Activated naive CD4-positive, alpha-beta T cell treated with anti-CD3 and anti-CD28 coated beads, Interleukin-2, amount 10 ng/mL, durations not matched to agents 7 days and 5 days (primary cell): ENCODE results near the gene PPP2R3B.
A peak's percentile ranks its signal among the peaks of the same experiment; 100 is the strongest.
"Not testable (repeated sequence)": the region's sequence is repeated elsewhere in the genome, so short reads cannot be mapped to it uniquely, and the experiment has no call there.

Experiments used
- CTCF ChIA-PET: fragments of 350-600 bp; sonication (Branson Sonifier 250); formaldehyde crosslinking; loops from one replicate; lab custom pipeline; 2021; ENCODE audit warnings: antibody characterized with exemption; lab: Charles Lee
- DNase-seq: peaks from one replicate; pipeline ENCODE4 v3.0.0-alpha.2; 2020
- H3K27ac Mint-ChIP-seq: one replicate; pipeline ENCODE4 v1.8.0; 2021; ENCODE audit warnings: mild to moderate bottlenecking, moderate library complexity, mixed read lengths
- H3K27me3 Mint-ChIP-seq: one replicate; pipeline ENCODE4 v1.8.0; 2021; ENCODE audit warnings: mild to moderate bottlenecking, mixed read lengths
- H3K36me3 Mint-ChIP-seq: one replicate; pipeline ENCODE4 v1.8.0; 2021; ENCODE audit warnings: mixed read lengths
- H3K4me1 Mint-ChIP-seq: one replicate; pipeline ENCODE4 v1.8.0; 2021; ENCODE audit warnings: mixed read lengths
- H3K4me3 Mint-ChIP-seq: one replicate; pipeline ENCODE4 v1.8.0; 2021; ENCODE audit warnings: mild to moderate bottlenecking, moderate library complexity, mixed read lengths
- H3K9me3 Mint-ChIP-seq: one replicate; pipeline ENCODE4 v1.8.0; 2021; ENCODE audit warnings: mixed read lengths

Gene PPP2R3B

GRCh38 chrX:418927-419729 is 32.4 kb upstream of the PPP2R3B start:
- Mint-ChIP-seq H3K36me3 (no peaks in the 10 kb centered on the region), H3K4me3 (no peak overlapping the region), H3K27me3 (no peaks in the 10 kb centered on the region), H3K4me1 (no peaks in the 10 kb centered on the region), H3K9me3 (peaks cover 1% of the 10 kb centered on the region), H3K27ac (no peak overlapping the region)
- CTCF ChIA-PET = no interaction called here
- no peak for DNase-seq

DNA sequence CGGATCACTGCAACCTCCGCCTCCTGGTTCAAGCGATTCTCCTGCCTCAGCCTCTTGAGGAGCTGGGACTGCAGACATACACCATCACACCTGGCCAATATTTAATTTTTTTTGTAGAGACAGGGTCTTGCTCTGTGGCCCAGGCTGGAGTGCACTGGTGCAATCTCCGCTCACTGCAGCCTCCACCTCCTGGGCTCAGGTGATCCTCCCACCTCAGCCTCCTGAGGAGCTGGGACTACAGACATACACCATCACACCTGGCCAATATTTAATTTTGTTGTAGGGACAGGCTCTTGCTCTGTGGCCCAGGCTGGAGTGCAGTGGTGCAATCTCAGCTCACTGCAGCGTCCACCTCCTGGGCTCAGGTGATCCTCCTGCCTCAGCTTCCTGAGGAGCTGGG is 28.8 kb upstream of the PPP2R3B start:
- DNase-seq, CTCF ChIA-PET, H3K9me3 Mint-ChIP-seq, H3K36me3 Mint-ChIP-seq, H3K27ac Mint-ChIP-seq, H3K4me3 Mint-ChIP-seq, H3K4me1 Mint-ChIP-seq: not testable (repeated sequence)
- H3K27me3 Mint-ChIP-seq = peaks cover 11% of the 10 kb centered on the region

GRCh38 chrX:413322-414201 is 26.9 kb upstream of the PPP2R3B start:
- no peak for DNase-seq
- H3K4me3 Mint-ChIP-seq = no peak overlapping the region
- CTCF ChIA-PET = no interaction called here
- no peaks in the 10 kb centered on the region for H3K4me1 Mint-ChIP-seq
- H3K27ac Mint-ChIP-seq = no peak overlapping the region
- H3K36me3 Mint-ChIP-seq = peaks cover 6% of the 10 kb centered on the region
- H3K9me3 Mint-ChIP-seq = peaks cover 9% of the 10 kb centered on the region
- H3K27me3 Mint-ChIP-seq = peaks cover 11% of the 10 kb centered on the region

- CTCF ChIA-PET = no interaction called here
- Mint-ChIP-seq H3K9me3 (peaks cover 12% of the 10 kb centered on the region), H3K4me1 (no peaks in the 10 kb centered on the region), H3K36me3 (peaks cover 8% of the 10 kb centered on the region), H3K27me3 (peaks cover 11% of the 10 kb centered on the region), H3K4me3 (no peak overlapping the region), H3K27ac (no peak overlapping the region)
- DNase-seq = no peak
Observed at GRCh38 chrX:410296-410695, 23.6 kb upstream of the PPP2R3B start.

- no peaks in the 10 kb centered on the region for H3K27me3 Mint-ChIP-seq
- H3K4me1 Mint-ChIP-seq = no peaks in the 10 kb centered on the region
- peaks cover 13% of the 10 kb centered on the region for H3K9me3 Mint-ChIP-seq
- H3K27ac Mint-ChIP-seq = no peak overlapping the region
- CTCF ChIA-PET = no interaction called here
- DNase-seq = no peak
- no peak overlapping the region for H3K4me3 Mint-ChIP-seq
- peaks cover 6% of the 10 kb centered on the region for H3K36me3 Mint-ChIP-seq
Observed at GRCh38 chrX:405149-405548, 18.4 kb upstream of the PPP2R3B start.

DNA sequence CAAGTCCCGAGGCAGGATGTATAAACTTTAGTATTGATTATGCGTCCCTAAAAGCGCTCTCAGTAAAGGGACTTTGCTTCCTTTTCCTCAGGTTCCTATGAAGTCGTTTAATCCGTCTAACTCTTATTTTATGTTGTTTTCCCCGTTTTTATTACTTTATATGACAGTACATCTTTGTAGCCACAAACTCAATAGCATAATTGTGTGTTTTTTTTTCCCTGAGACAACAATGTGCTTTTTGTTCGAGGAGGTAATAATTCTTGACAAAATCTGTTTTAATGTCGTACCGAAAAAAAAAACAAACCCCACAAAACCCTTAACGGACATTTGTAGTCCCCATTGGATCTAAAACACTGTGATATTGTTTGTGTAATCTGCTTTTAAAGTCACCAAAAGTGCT is 17.9 kb upstream of the PPP2R3B start:
- H3K9me3 Mint-ChIP-seq = peaks cover 13% of the 10 kb centered on the region
- no peak overlapping the region for H3K4me3 Mint-ChIP-seq
- H3K27ac Mint-ChIP-seq = no peak overlapping the region
- H3K4me1 Mint-ChIP-seq = no peaks in the 10 kb centered on the region
- no peak for DNase-seq
- H3K27me3 Mint-ChIP-seq = no peaks in the 10 kb centered on the region
- peaks cover 6% of the 10 kb centered on the region for H3K36me3 Mint-ChIP-seq
- CTCF ChIA-PET = no interaction called here

- Mint-ChIP-seq H3K9me3 (peaks cover 7% of the 10 kb centered on the region), H3K27ac (no peak overlapping the region), H3K27me3 (no peaks in the 10 kb centered on the region), H3K36me3 (peaks cover 2% of the 10 kb centered on the region), H3K4me1 (no peaks in the 10 kb centered on the region), H3K4me3 (no peak overlapping the region)
- DNase-seq = no peak
- CTCF ChIA-PET = no interaction called here
Observed at GRCh38 chrX:402857-403256, 16.1 kb upstream of the PPP2R3B start.

DNA sequence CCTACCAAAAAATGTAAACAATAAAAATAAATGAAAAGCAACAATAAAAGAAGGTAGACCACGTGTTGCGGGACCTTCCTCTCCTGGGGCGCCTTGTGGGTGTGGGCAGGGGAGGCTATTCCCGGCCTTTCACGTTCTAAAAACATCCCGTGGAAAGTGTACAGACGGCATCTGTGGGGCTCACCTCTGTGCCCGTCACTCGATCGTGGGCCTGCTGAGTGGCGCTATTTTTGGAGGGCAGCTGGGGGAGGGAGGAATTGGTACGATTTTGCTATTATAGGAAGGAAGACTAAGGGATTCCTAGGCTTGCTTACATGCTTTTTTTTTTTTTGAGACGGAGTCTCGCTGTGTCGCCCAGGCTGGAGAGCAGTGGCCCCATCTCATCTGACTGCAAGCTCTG is 13.6 kb upstream of the PPP2R3B start:
- Mint-ChIP-seq H3K4me3 (no peak overlapping the region), H3K27ac (no peak overlapping the region), H3K36me3 (no peaks in the 10 kb centered on the region), H3K9me3 (peaks cover 2% of the 10 kb centered on the region), H3K27me3 (no peaks in the 10 kb centered on the region), H3K4me1 (no peaks in the 10 kb centered on the region)
- CTCF ChIA-PET = no interaction called here
- no peak for DNase-seq

GRCh38 chrX:397575-397974 is 10.9 kb upstream of the PPP2R3B start:
- Mint-ChIP-seq H3K4me3 (no peak overlapping the region), H3K36me3 (no peaks in the 10 kb centered on the region), H3K27me3 (no peaks in the 10 kb centered on the region), H3K27ac (no peak overlapping the region), H3K9me3 (no peaks in the 10 kb centered on the region), H3K4me1 (no peaks in the 10 kb centered on the region)
- no peak for DNase-seq
- CTCF ChIA-PET = no interaction called here

GRCh38 chrX:394830-395229 is 8.1 kb upstream of the PPP2R3B start:
- H3K9me3 Mint-ChIP-seq = no peaks in the 10 kb centered on the region
- no peaks in the 10 kb centered on the region for H3K4me1 Mint-ChIP-seq
- H3K36me3 Mint-ChIP-seq = no peaks in the 10 kb centered on the region
- CTCF ChIA-PET = no interaction called here
- H3K27me3 Mint-ChIP-seq = no peaks in the 10 kb centered on the region
- no peak overlapping the region for H3K4me3 Mint-ChIP-seq
- no peak overlapping the region for H3K27ac Mint-ChIP-seq
- no peak for DNase-seq

DNA sequence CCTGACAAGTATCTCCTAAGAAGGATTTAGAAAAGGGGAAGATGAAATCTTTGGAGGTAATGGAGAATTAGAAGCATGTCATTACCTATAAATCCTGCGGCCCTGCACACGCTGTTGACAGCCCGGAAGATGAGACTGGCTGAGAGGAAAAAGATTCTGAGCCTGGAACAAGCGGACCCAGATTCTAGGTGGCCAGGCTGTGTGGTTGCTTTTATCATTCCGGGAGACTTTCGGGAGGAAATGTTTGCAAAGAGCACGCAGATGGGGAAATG is 5.8 kb upstream of the PPP2R3B start:
- Mint-ChIP-seq H3K4me3 (no peak overlapping the region), H3K4me1 (peaks cover 7% of the 10 kb centered on the region), H3K27me3 (no peaks in the 10 kb centered on the region), H3K27ac (no peak overlapping the region), H3K36me3 (no peaks in the 10 kb centered on the region), H3K9me3 (no peaks in the 10 kb centered on the region)
- DNase-seq = no peak
- CTCF ChIA-PET = no interaction called here

- Mint-ChIP-seq H3K4me3 (no peak overlapping the region), H3K36me3 (peaks cover 1% of the 10 kb centered on the region), H3K27me3 (peaks cover 4% of the 10 kb centered on the region), H3K4me1 (peaks cover 12% of the 10 kb centered on the region), H3K27ac (no peak overlapping the region), H3K9me3 (no peaks in the 10 kb centered on the region)
- CTCF ChIA-PET = no interaction called here
- DNase-seq = no peak
Observed at GRCh38 chrX:391717-392574, 5.2 kb upstream of the PPP2R3B start.

DNA sequence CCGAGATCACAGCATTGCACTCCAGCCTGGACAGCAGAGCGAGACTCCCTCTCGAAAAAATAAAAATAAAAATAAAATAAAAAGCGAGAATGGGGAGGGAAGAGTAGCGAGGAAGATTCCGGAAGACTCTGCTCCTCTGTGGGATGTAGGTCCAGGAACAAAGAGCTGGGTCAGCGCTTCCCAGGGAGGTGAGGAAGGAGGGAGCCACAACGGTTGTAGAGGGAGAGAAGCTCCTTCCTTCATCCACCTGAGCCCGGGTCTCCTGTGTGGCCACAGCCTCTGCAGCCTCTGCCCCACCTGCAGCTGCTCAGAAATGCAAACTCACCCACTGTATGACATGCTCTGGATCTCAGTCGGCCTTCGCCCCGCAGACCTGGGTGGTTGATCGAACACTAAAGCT is 3.8 kb upstream of the PPP2R3B start:
- no peak overlapping the region for H3K4me3 Mint-ChIP-seq
- peaks cover 5% of the 10 kb centered on the region for H3K27me3 Mint-ChIP-seq
- CTCF ChIA-PET = no interaction called here

GRCh38 chrX:389021-389441 is 2.3 kb upstream of the PPP2R3B start:
- Mint-ChIP-seq H3K4me3 (no peak overlapping the region), H3K4me1 (peaks cover 15% of the 10 kb centered on the region), H3K27me3 (peaks cover 5% of the 10 kb centered on the region), H3K36me3 (peaks cover 3% of the 10 kb centered on the region), H3K27ac (peak overlapping the region; percentile 55), H3K9me3 (no peaks in the 10 kb centered on the region)
- DNase-seq = no peak
- CTCF ChIA-PET = no interaction called here

More for the DNA sequence above, 3.8 kb upstream of the PPP2R3B start:
- DNase-seq = no peak
- Mint-ChIP-seq H3K4me1 (peaks cover 12% of the 10 kb centered on the region), H3K9me3 (no peaks in the 10 kb centered on the region), H3K36me3 (peaks cover 1% of the 10 kb centered on the region), H3K27ac (no peak overlapping the region)
